Lung (tissue), 12 donors: ENCODE measurements around the gene INHBE. TPM values are rescaled to one million over a fixed set of nuclear protein-coding genes. Genes with fewer than 3 reads are reported as not detected.
A peak's percentile ranks its signal among the peaks of the same experiment; 100 is the strongest.

Source experiments
- ATAC-seq: fragments of 200-7000 bp; cut with Tn5 transposase; one replicate; pipeline ENCODE4 v1.9.1; 2020; ENCODE audit warnings: moderate number of reproducible peaks; ENCODE audit not compliant: insufficient read depth, low FRiP score
- DNase-seq, 3 donors: peaks; one replicate each; pipeline ENCODE4 v3.0.0-alpha.2; 2013 to 2017
- H3K27ac ChIP-seq, 2 donors: one replicate each; pipeline ENCODE4 v1.5.1; 2013; ENCODE audit warnings: mild to moderate bottlenecking in 2 of 2, moderate library complexity in 2 of 2, control low read depth in 1 of 2, inconsistent platforms in 1 of 2, low read depth in 1 of 2, low read length in 1 of 2
- H3K27me3 ChIP-seq, 3 donors: one replicate each; pipeline ENCODE4 v1.5.1; 2013; ENCODE audit warnings: low read length in 2 of 3; ENCODE audit not compliant: control insufficient read depth in 3 of 3, insufficient read depth in 3 of 3
- H3K36me3 ChIP-seq, 4 donors: one replicate each; pipeline ENCODE4 v1.5.1; 2013; ENCODE audit warnings: low read length in 4 of 4, mild to moderate bottlenecking in 1 of 4, moderate library complexity in 1 of 4; ENCODE audit not compliant: control insufficient read depth in 4 of 4, insufficient read depth in 4 of 4
- H3K4me1 ChIP-seq, 5 donors: one replicate each; pipeline ENCODE4 v1.5.1; 2013; ENCODE audit warnings: low read length in 5 of 5, mild to moderate bottlenecking in 2 of 5, moderate library complexity in 1 of 5; ENCODE audit not compliant: control insufficient read depth in 5 of 5, insufficient read depth in 5 of 5
- H3K4me3 ChIP-seq: one replicate; pipeline ENCODE4 v1.5.1; 2013; ENCODE audit warnings: mild to moderate bottlenecking, control low read depth, moderate library complexity
- H3K9ac ChIP-seq, 2 donors: one replicate each; pipeline ENCODE4 v1.5.1; 2013; ENCODE audit warnings: low read length in 2 of 2, control low read depth in 1 of 2; ENCODE audit not compliant: insufficient read depth in 1 of 2
- H3K9me3 ChIP-seq, 4 donors: one replicate each; pipeline ENCODE4 v1.5.1; 2013; ENCODE audit warnings: low read length in 3 of 4, mild to moderate bottlenecking in 1 of 4, moderate library complexity in 1 of 4; ENCODE audit not compliant: control insufficient read depth in 4 of 4, insufficient read depth in 3 of 4
- CTCF ChIP-seq: IDR thresholded peaks from 2 replicates; pipeline ENCODE4 v1.5.1; 2012; ENCODE audit warnings: mild to moderate bottlenecking; ENCODE audit errors: control extremely low read depth, extremely low read depth
- WGBS, 2 donors: extraction: QIAGEN DNeasy Blood & Tissue Kit; methylation state at CpG; one replicate each; pipeline ENCODE4 v1.1.7; 2013; 5-methylcytosine and 5-hydroxymethylcytosine counted together
- polyA plus RNA-seq, 2 donors: library from polyadenylated mRNA; stranded (reverse); fragments of 200-250 nt; gene quantifications; one replicate each; pipeline ENCODE4 v1.2.1, GENCODE V29; 2013
- total RNA-seq, 2 donors: library from RNA; depleted of rRNA in 1 of 2; stranded (reverse); fragments of >200 nt in 1 of 2; gene quantifications; one replicate each; pipeline ENCODE4 v1.2.1, GENCODE V29; 2014 to 2021
- donor health status: control.
- donor health status: control.
- donor health status: Bipolar disorder and iron deficiency.
- donor health status: healthy.
- donor health status: DM: yes; HTN: yes; CAD: no.

The INHBE gene
- total and polyA plus RNA-seq, 4 donors: 0.12 TPM; not detected in 3

- no peak overlapping the region for H3K4me3 ChIP-seq
- H3K36me3 ChIP-seq: peaks cover 0 to 15% (median 5%) of the 10 kb centered on the region in 4 donors
- peaks cover 0 to 15% (median 6%) of the 10 kb centered on the region in 5 donors for H3K4me1 ChIP-seq
- peaks cover 0 to 10% (median 0%) of the 10 kb centered on the region in 3 donors for H3K27me3 ChIP-seq
- WGBS, 2 donors: 3% methylated on average over 6 of the region's 6 CpGs
- no peak overlapping the region for H3K27ac ChIP-seq
- no peaks in the 10 kb centered on the region for H3K9me3 ChIP-seq
- peak overlapping the region in 1 of 2 donors; percentile 74 for H3K9ac ChIP-seq
- no peak for DNase-seq
- no peak for ATAC-seq
- TF ChIP-seq CTCF: no peak
Observed at GRCh38 chr12:57460468-57460784, 5.3 kb downstream of the INHBE start.

- DNase-seq (peak in 1 of 3 donors; percentile 84), ATAC-seq (no peak)
- Histone ChIP-seq H3K4me1 (peaks cover 0 to 15% (median 6%) of the 10 kb centered on the region in 5 donors), H3K27me3 (peaks cover 0 to 10% (median 0%) of the 10 kb centered on the region in 3 donors), H3K9ac (peak overlapping the region in 1 of 2 donors; percentile 74), H3K4me3 (no peak overlapping the region), H3K36me3 (peaks cover 0 to 18% (median 5%) of the 10 kb centered on the region in 4 donors), H3K27ac (no peak overlapping the region), H3K9me3 (no peaks in the 10 kb centered on the region)
- 1 to 2% methylated on average over 19 of the region's 19 CpGs for WGBS, 2 donors
- no peak for TF ChIP-seq CTCF
Observed at GRCh38 chr12:57460841-57461275, 5.8 kb downstream of the INHBE start.

- Histone ChIP-seq H3K36me3 (peaks cover 0 to 20% (median 6%) of the 10 kb centered on the region in 4 donors), H3K9ac (peak overlapping the region in 1 of 2 donors; percentile 94), H3K4me3 (peak overlapping the region; percentile 48), H3K27ac (no peak overlapping the region), H3K4me1 (peaks cover 0 to 15% (median 6%) of the 10 kb centered on the region in 5 donors), H3K27me3 (peaks cover 0 to 10% (median 0%) of the 10 kb centered on the region in 3 donors), H3K9me3 (no peaks in the 10 kb centered on the region)
- TF ChIP-seq CTCF: no peak
- 1% methylated on average over 25 to 32 of the region's 32 CpGs for WGBS, 2 donors
- no peak for ATAC-seq
- DNase-seq: peak; percentile 95 to 96 (median 95)
Observed at GRCh38 chr12:57461276-57461916, 6.3 kb downstream of the INHBE start.
